OCI-M1 (cell line): ENCODE measurements around the gene LRRC15.

Experiments
- DNase-seq: peaks from one replicate; lab custom pipeline; 2025; lab: John Stamatoyannopoulos, UW

The LRRC15 gene

GRCh38 chr3:194333212-194333980 lies 36.1 kb downstream of the LRRC15 start:
- no peak for DNase-seq

- DNase-seq = no peak
Observed at GRCh38 chr3:194332858-194333211, 36.7 kb downstream of the LRRC15 start.

DNA sequence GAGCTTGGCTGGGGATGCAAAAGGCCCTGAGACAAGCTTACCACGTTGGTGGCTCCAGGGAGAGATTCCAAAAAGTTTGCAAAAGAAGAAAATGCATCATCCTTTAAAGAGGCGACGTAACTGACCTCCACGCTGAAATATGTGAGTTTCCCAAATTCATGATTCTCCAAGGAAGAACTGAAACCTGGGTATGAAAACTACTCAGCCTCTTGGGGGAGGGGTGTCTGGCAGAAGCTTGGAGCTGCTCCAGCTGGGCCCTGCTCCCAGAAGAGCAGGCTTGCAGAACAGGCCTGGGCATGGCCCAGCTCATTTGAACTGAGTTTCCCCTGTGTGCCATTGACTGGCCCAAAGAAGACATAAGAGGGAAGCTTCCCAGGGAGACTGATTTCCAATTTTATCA lies 39.0 kb downstream of the LRRC15 start:
- no peak for DNase-seq

GRCh38 chr3:194330160-194330559 lies 39.4 kb downstream of the LRRC15 start:
- no peak for DNase-seq

DNA sequence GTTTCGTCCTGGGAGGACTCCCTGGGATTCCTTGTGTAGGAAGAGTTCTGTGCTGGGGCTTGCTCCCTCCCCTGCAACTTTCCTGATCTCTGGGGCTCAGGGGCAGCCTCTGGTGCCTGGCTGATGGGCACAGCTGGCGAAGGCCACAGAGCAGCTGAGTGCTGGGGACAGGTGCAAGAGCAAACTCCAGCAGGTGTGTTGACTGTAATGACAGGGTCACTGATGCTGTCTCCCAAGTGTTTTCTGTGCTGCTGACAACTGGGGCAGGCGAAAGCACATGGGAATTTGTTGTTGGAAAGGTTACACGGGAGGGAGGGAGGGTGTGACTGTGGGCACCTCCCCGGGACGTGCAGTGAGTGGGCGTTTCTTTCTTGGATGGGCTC lies 40.0 kb downstream of the LRRC15 start:
- DNase-seq = no peak

DNA sequence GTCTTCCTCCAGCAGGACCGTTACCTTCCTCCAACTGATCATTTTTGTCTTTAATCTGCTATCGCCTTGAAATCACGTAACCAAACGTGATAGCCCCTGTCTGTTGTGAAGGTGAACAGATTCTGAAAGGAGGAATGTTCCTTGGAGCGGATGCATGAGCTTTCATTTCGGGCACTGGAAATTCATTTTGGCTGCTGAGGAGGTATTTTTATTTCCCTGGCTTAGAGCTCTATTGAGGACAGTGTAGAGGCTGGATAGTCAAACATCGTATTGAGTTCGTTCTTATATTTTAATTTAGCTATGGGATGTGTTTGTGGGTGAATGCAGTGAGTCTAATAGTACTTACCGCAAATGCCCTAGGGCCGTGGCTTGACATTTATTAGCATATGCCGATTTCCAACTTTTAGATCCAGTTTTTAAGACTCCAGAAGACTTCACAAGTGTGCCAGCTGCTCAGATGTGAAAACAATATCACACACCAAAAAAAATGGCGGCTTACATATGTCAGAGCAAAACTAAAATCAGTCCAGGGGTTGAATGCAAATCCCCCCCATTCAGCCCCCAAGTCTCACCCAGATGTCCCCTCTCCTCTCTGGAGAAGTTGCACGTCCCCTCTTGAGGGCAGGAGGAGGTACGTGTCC lies 40.5 kb downstream of the LRRC15 start:
- no peak for DNase-seq

DNA sequence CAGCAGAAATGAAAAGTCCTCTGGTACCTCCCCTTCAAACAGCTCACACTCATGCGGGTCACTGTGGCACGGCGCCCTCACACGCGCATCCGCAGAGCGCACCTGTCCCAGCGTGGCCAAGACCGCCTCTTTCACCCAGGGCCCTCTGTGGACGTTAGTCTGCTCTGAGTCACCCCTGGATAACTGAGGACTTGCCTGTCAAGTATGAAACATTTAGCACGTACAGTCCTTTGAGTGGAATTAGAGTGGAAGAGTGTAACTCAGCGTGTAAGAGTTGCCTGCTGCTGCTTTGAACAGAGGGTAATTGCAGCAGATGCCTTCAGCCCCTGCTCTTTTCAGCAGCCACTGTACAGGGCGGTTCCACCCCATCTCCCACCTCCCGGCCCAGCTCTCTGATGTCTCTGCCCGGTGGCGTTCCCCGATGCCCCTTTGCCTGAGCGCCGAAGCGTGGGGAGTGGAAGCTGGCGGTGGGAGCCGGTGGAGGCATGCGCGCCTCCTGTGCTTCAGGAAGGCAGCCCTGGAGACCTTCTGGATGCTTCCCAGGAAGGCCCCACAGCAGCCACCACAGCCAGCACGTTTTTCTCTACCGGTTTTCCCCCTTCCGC lies 41.4 kb downstream of the LRRC15 start:
- no peak for DNase-seq

DNA sequence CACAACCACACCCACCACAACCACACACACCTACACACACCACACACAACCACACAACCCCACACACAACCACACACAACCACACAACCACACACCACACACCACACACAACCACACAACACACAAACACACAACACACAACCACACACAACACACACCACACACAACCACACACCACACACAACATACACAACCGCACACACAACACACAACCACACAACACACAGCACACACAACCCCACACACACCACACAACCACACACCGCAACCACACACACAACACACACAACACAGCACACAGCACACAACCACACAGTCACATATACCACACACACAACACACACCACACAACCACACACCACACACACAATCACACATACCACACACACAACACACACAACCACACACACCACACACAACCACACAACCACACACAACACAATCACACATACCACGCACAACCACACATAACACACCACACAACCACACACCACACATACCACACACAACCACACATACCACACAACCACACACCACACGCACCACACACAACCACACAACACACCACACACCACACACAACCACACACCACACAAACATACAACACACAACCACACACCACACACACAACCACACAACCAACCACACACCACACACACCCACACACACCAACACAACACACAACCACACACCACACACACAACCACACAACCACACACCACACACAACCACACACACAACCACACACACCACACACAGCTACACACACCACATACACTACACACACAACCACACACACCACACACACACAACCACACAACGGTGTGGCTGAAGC lies 42.1 kb downstream of the LRRC15 start:
- DNase-seq = no peak

GRCh38 chr3:194326968-194327217 lies 42.6 kb downstream of the LRRC15 start:
- DNase-seq = no peak

DNA sequence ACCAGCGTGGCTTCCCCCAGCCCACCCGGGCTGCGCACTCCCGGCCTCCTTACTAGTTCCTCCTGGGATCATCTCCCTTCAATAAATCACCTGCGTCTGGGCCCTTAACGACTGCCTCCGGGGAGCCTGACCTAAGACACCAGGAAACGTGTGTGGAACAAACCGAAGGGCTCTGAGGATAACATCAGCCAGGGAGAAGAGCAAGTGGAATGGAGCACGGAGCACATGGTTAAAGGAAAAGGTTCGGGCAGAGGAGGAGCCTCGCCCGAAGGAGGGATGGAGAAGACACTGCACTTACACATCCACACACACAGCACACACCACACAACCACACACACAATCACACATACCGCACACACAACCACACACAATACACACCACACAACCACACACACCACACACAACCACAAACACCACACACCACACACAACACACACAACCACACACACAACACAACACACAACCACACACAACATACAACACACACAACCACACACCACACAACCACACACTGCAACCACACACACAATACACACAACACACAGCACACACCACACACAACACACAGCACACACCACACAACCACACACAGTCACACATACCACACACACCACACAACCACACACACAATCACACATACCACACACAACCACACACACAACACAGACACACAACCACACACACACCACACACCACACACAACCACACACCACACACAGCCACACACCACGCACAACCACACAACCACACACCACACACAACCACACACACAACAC lies 43.2 kb downstream of the LRRC15 start:
- no peak for DNase-seq

DNA sequence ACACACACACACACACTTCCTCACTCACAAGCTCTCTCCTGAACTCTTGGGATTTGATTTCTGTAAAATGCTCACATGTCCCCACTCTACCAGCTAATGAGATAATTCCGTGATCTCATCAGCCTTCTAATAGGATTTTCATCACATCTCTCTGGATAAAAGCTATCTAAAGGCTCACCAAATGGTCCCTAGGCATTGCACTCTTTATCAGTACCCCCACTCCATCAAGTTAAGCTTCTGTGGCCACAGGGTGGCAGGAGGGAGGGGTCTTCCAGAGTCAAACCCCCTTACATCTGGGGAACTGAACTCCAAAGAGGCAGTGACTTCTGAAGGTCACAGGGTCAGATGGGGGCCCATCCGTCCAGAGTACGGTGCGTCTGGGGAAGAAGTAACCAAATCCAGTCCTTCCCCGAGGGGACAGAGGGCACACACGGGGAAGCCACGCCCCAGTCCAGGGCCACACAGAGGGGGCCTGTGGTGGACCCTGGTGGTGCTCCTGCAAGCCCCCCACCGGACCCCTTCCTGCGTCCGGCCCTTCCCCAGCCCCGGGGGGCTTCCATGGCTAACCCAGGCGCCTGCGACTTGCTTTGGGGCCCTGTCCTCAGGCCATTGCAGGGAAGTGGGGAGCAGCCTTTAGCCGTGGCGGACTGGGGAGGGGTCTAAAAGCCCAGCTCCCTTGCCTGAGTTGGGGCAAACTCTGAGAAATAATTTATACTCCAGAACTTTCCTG lies 44.0 kb downstream of the LRRC15 start:
- DNase-seq = no peak

GRCh38 chr3:194324823-194325327 lies 44.7 kb downstream of the LRRC15 start:
- DNase-seq = no peak

DNA sequence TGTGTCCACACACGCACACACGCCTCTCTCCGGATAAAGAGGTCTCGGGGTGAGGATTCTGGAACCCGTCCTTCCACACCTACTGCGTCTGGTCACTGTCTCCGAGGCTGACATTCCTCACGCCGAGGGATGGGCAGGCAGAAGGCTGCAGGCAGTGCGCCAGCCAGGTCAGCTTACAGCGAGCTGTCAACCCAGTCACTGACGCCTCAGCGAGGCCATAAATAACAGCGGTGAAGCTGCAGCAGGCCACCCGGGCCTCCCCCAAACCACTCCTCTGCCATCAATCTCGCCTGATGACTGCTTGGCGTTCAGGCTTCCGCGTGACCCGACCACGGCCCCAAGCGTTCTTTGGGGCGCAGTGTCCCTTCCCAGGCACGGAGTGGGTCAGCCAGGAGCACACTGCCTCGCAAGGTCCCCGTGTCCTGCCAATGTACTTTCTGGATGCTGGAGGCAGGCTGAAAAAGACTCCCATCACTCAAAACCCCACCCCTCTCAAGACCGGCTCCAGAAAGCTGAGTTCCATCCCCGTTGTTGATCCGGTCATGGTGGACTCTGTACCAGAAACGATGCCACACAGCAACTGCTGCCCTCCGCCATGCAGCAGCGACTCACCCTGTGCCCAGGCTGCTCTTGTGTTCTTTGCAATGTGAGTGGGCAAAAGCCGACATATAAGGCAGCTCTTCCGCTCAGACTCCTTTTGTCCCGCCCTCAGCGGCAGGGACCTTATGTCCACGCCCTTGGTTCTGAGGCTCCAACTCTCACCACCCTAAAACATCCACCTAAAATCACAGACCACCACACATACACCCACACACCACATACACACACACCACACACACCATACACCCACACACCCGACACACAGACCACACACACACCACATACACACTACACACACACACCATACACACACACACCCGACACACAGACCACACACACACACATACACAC lies 45.5 kb downstream of the LRRC15 start:
- no peak for DNase-seq

DNA sequence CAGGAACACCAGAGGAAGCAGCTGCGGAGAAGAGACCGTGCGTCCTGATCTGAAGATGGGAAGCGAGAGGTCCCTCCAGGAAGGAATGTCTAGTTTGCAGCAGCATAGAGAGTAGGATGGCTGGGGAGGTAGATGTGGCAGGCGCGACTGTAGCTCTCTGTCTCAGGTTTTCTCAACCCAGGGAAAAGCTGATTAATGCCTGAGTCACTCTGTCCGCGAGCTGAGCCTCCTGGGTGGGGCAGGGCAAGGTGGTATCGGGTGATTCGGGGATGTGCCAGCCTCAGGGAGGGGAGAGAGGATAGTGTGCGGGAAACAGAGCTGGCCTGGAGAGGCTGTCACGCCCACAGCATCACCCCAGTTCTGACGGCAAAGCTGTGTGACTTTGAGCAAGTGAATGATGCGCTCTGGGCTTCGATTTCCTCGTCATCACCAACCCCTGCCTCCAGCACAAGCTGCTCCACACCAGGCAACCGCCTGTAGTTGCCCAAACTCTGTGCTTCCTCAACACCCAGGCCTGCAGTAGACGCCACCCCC lies 46.8 kb downstream of the LRRC15 start:
- no peak for DNase-seq

- DNase-seq = no peak
Observed at GRCh38 chr3:194321693-194322640, 47.6 kb downstream of the LRRC15 start.

GRCh38 chr3:194320744-194321243 lies 48.7 kb downstream of the LRRC15 start:
- no peak for DNase-seq

GRCh38 chr3:194320100-194320499 lies 49.4 kb downstream of the LRRC15 start:
- no peak for DNase-seq

GRCh38 chr3:194318511-194319161 lies 50.9 kb downstream of the LRRC15 start:
- no peak for DNase-seq
